Smooth muscle cell (in vitro differentiated cells): ENCODE measurements around the gene SHB. TPM values are rescaled to one million over a fixed set of nuclear protein-coding genes. Genes with fewer than 3 reads are reported as not detected.

Experiments used
- DNase-seq: peaks from one replicate; lab custom pipeline; 2025; ENCODE audit not compliant: unreplicated experiment; lab: John Stamatoyannopoulos, UW
- H2AFZ ChIP-seq: fragments of 200-600 bp; sonication (generic); 2 replicates; pipeline ENCODE4 v1.6.0; 2016; ENCODE audit warnings: antibody characterized with exemption, low read depth, mild to moderate bottlenecking
- H3F3A ChIP-seq: fragments of 200-600 bp; sonication (generic); 2 replicates; pipeline ENCODE4 v1.6.0; 2017; ENCODE audit warnings: antibody characterized with exemption, low read depth
- H3K27ac ChIP-seq: fragments of 200-600 bp; sonication (generic); 2 replicates; pipeline ENCODE4 v1.5.1; 2016; ENCODE audit warnings: low read depth, mild to moderate bottlenecking
- H3K27me3 ChIP-seq: fragments of 200-600 bp; sonication (generic); 2 replicates; pipeline ENCODE4 v1.6.1; 2016; ENCODE audit warnings: low read depth, mild to moderate bottlenecking
- H3K36me3 ChIP-seq: fragments of 200-600 bp; sonication (generic); 2 replicates; pipeline ENCODE4 v1.5.1; 2016; ENCODE audit warnings: low read depth
- H3K4me1 ChIP-seq: fragments of 200-600 bp; sonication (generic); 2 replicates; pipeline ENCODE4 v1.5.1; 2016; ENCODE audit warnings: low read depth
- H3K4me2 ChIP-seq: fragments of 200-600 bp; sonication (generic); 2 replicates; pipeline ENCODE4 v1.6.0; 2016; ENCODE audit warnings: mild to moderate bottlenecking
- H3K4me3 ChIP-seq: fragments of 200-600 bp; sonication (generic); 2 replicates; pipeline ENCODE4 v1.5.1; 2016; ENCODE audit warnings: mild to moderate bottlenecking
- H3K79me2 ChIP-seq: fragments of 200-600 bp; sonication (generic); 2 replicates; pipeline ENCODE4 v1.6.0; 2016; ENCODE audit warnings: low read depth, mild to moderate bottlenecking
- H3K9ac ChIP-seq: fragments of 200-600 bp; sonication (generic); 2 replicates; pipeline ENCODE4 v1.6.0; 2016; ENCODE audit warnings: low read depth
- H3K9me3 ChIP-seq: fragments of 200-600 bp; sonication (generic); replicated peaks from 2 replicates; pipeline ENCODE4 v1.5.1; 2016; ENCODE audit warnings: low read depth
- H4K20me1 ChIP-seq: fragments of 200-600 bp; sonication (generic); 2 replicates; pipeline ENCODE4 v1.6.0; 2016; ENCODE audit warnings: low read depth
- CTCF ChIP-seq: fragments of 200-600 bp; sonication (generic); IDR thresholded peaks from 2 replicates; pipeline ENCODE4 v1.5.1; 2017; ENCODE audit warnings: borderline replicate concordance, mild to moderate bottlenecking, antibody characterized with exemption; ENCODE audit not compliant: insufficient read depth, poor library complexity, severe bottlenecking
- WGBS: methylation state at CpG from one replicate; pipeline ENCODE4 v1.1.7; 2016; ENCODE audit warnings: low lambda C conversion rate; 5-methylcytosine and 5-hydroxymethylcytosine counted together
- polyA plus RNA-seq: library from polyadenylated mRNA; unstranded; fragments of >200 nt; fragmentation: Nextera tagmentation; extraction: Ambion mirVana; gene quantifications from 2 replicates; pipeline ENCODE4 v1.2.1, GENCODE V29; 2016
- total RNA-seq: library from RNA; depleted of rRNA; stranded (reverse); fragments of >200 nt; gene quantifications from 2 replicates; pipeline ENCODE4 v1.2.3, GENCODE V29; 2014

SHB gene
- total and polyA plus RNA-seq, 2 experiments from 2014 or later = 16.4 to 32.4 TPM

- H3F3A ChIP-seq = peaks cover 4% of the 10 kb centered on the region
Observed at GRCh38 chr9:38075272-38075671, 6.2 kb upstream of the SHB start.

GRCh38 chr9:38074441-38074961 lies 5.5 kb upstream of the SHB start:
- TF ChIP-seq CTCF = no peak
- Histone ChIP-seq H3K4me2 (no peak overlapping the region), H3K27ac (no peak overlapping the region), H3K4me1 (no peaks in the 10 kb centered on the region), H2AFZ (no peak overlapping the region), H3F3A (peaks cover 4% of the 10 kb centered on the region), H3K9me3 (no peaks in the 10 kb centered on the region), H3K79me2 (no peaks in the 10 kb centered on the region), H3K9ac (no peak overlapping the region), H3K27me3 (no peaks in the 10 kb centered on the region), H3K36me3 (no peaks in the 10 kb centered on the region), H4K20me1 (no peaks in the 10 kb centered on the region), H3K4me3 (no peak overlapping the region)
- WGBS = 77% methylated on average over 5 of the region's 5 CpGs
- DNase-seq = no peak

More at GRCh38 chr9:38075272-38075671, 6.2 kb upstream of the SHB start:
- Histone ChIP-seq H2AFZ (no peak overlapping the region), H3K4me2 (no peak overlapping the region), H3K79me2 (no peaks in the 10 kb centered on the region), H3K36me3 (no peaks in the 10 kb centered on the region), H3K9me3 (no peaks in the 10 kb centered on the region), H3K27me3 (no peaks in the 10 kb centered on the region), H3K4me3 (no peak overlapping the region), H3K27ac (no peak overlapping the region), H4K20me1 (no peaks in the 10 kb centered on the region), H3K9ac (no peak overlapping the region), H3K4me1 (no peaks in the 10 kb centered on the region)
- TF ChIP-seq CTCF = no peak
- 97% methylated on average over 23 of the region's 34 CpGs for WGBS
- DNase-seq = no peak

- H3K9ac ChIP-seq = no peak overlapping the region
- no peaks in the 10 kb centered on the region for H3K36me3 ChIP-seq
- DNase-seq = no peak
- TF ChIP-seq CTCF = no peak
- H2AFZ ChIP-seq = no peak overlapping the region
- no peaks in the 10 kb centered on the region for H3K4me1 ChIP-seq
- no peaks in the 10 kb centered on the region for H4K20me1 ChIP-seq
- no peaks in the 10 kb centered on the region for H3K27me3 ChIP-seq
- no peaks in the 10 kb centered on the region for H3K79me2 ChIP-seq
- H3K4me2 ChIP-seq = no peak overlapping the region
- H3K9me3 ChIP-seq = no peaks in the 10 kb centered on the region
- H3K4me3 ChIP-seq = no peak overlapping the region
- 67% methylated on average over 3 of the region's 3 CpGs for whole genome bisulfite sequencing
- no peak overlapping the region for H3K27ac ChIP-seq
- H3F3A ChIP-seq = peaks cover 4% of the 10 kb centered on the region
Observed at GRCh38 chr9:38073882-38074281, 4.9 kb upstream of the SHB start.

GRCh38 chr9:38071470-38072134 lies 2.6 kb upstream of the SHB start:
- 74% methylated on average over 7 of the region's 7 CpGs for WGBS
- H3K4me3 ChIP-seq = no peak overlapping the region
- TF ChIP-seq CTCF = no peak
- H3K4me1 ChIP-seq = peaks cover 6% of the 10 kb centered on the region
- H3K9ac ChIP-seq = no peak overlapping the region
- peaks cover 18% of the 10 kb centered on the region for H4K20me1 ChIP-seq
- no peak overlapping the region for H3K4me2 ChIP-seq
- H3K27ac ChIP-seq = no peak overlapping the region
- no peaks in the 10 kb centered on the region for H3K9me3 ChIP-seq
- peaks cover 19% of the 10 kb centered on the region for H3K79me2 ChIP-seq
- H2AFZ ChIP-seq = no peak overlapping the region
- no peaks in the 10 kb centered on the region for H3K36me3 ChIP-seq
- peaks cover 7% of the 10 kb centered on the region for H3F3A ChIP-seq
- no peak for DNase-seq
- H3K27me3 ChIP-seq = no peaks in the 10 kb centered on the region
